Neutrophil (primary cell): Measurements from ENCODE around the gene CFAP77.

Source experiments
- H3K27ac ChIP-seq: fragments of 200-600 bp; sonication (generic); 2 replicates; pipeline ENCODE4 v1.5.1; 2016; ENCODE audit warnings: mild to moderate bottlenecking, moderate library complexity
- H3K27me3 ChIP-seq: fragments of 200-600 bp; sonication (generic); 2 replicates; pipeline ENCODE4 v1.6.0; 2016; ENCODE audit warnings: mild to moderate bottlenecking
- H3K36me3 ChIP-seq: fragments of 200-600 bp; sonication (generic); 2 replicates; pipeline ENCODE4 v1.5.1; 2017
- H3K4me1 ChIP-seq, 2 experiments: fragments of 200-600 bp in 1 of 2; sonication (generic) in 1 of 2; 1 replicate in 1 of 2; 2 replicates in 1 of 2; pipeline versions ENCODE4 v1.5.1 to v1.6.1; 2013 to 2016; ENCODE audit warnings: low read depth in 1 of 2, low read length in 1 of 2, mild to moderate bottlenecking in 1 of 2, moderate library complexity in 1 of 2; ENCODE audit not compliant: control insufficient read depth in 1 of 2, insufficient read depth in 1 of 2
- H3K4me3 ChIP-seq, 2 experiments: fragments of 200-600 bp in 1 of 2; sonication (generic) in 1 of 2; 1 replicate in 1 of 2; 2 replicates in 1 of 2; pipeline ENCODE4 v1.5.1; 2013 to 2016; ENCODE audit warnings: low read depth in 1 of 2, low read length in 1 of 2, mild to moderate bottlenecking in 1 of 2, moderate library complexity in 1 of 2
- H3K9me3 ChIP-seq: fragments of 200-600 bp; sonication (generic); 2 replicates; pipeline ENCODE4 v1.5.1; 2016
- CTCF ChIP-seq: fragments of 200-600 bp; sonication (generic); IDR thresholded peaks from 2 replicates; pipeline ENCODE4 v1.5.1; 2016; ENCODE audit warnings: antibody characterized with exemption

The CFAP77 gene

GRCh38 chr9:132440735-132441134 lies 30.7 kb downstream of the CFAP77 start:
- no peaks in the 10 kb centered on the region for H3K9me3 ChIP-seq
- TF ChIP-seq CTCF = no peak
- H3K36me3 ChIP-seq = no peaks in the 10 kb centered on the region
- no peaks in the 10 kb centered on the region for H3K4me1 ChIP-seq
- H3K27ac ChIP-seq = no peak overlapping the region
- H3K4me3 ChIP-seq = no peak overlapping the region
- H3K27me3 ChIP-seq = peaks cover 74% of the 10 kb centered on the region

GRCh38 chr9:132441404-132441803 lies 31.4 kb downstream of the CFAP77 start:
- Histone ChIP-seq H3K27ac (no peak overlapping the region), H3K4me3 (no peak overlapping the region), H3K4me1 (no peaks in the 10 kb centered on the region), H3K9me3 (no peaks in the 10 kb centered on the region), H3K27me3 (peaks cover 68% of the 10 kb centered on the region), H3K36me3 (no peaks in the 10 kb centered on the region)
- TF ChIP-seq CTCF = no peak

GRCh38 chr9:132443951-132444607 lies 34.1 kb downstream of the CFAP77 start:
- no peaks in the 10 kb centered on the region for H3K4me1 ChIP-seq
- H3K4me3 ChIP-seq = no peak overlapping the region
- no peak overlapping the region for H3K27ac ChIP-seq
- TF ChIP-seq CTCF = no peak
- no peaks in the 10 kb centered on the region for H3K9me3 ChIP-seq
- H3K36me3 ChIP-seq = no peaks in the 10 kb centered on the region
- peaks cover 77% of the 10 kb centered on the region for H3K27me3 ChIP-seq

GRCh38 chr9:132446887-132447286 lies 36.9 kb downstream of the CFAP77 start:
- H3K4me1 ChIP-seq = no peaks in the 10 kb centered on the region
- H3K36me3 ChIP-seq = no peaks in the 10 kb centered on the region
- no peak overlapping the region for H3K27ac ChIP-seq
- TF ChIP-seq CTCF = no peak
- no peaks in the 10 kb centered on the region for H3K9me3 ChIP-seq
- H3K4me3 ChIP-seq = no peak overlapping the region
- peaks cover 56% of the 10 kb centered on the region for H3K27me3 ChIP-seq

- no peak overlapping the region for H3K4me3 ChIP-seq
- TF ChIP-seq CTCF = no peak
- H3K27me3 ChIP-seq = peaks cover 56% of the 10 kb centered on the region
- H3K27ac ChIP-seq = no peak overlapping the region
- H3K4me1 ChIP-seq = no peaks in the 10 kb centered on the region
- no peaks in the 10 kb centered on the region for H3K36me3 ChIP-seq
- H3K9me3 ChIP-seq = no peaks in the 10 kb centered on the region
Measured at GRCh38 chr9:132447346-132447745, 37.3 kb downstream of the CFAP77 start.
